GM18907 (cell line): ENCODE measurements around the gene THBS1.

Experiments
- ATAC-seq: cut with Tn5 transposase; IDR thresholded peaks from one replicate; pipeline ENCODE4 v1.9.1; 2021; ENCODE audit warnings: mild to moderate bottlenecking, moderate library complexity; ENCODE audit not compliant: unreplicated experiment

THBS1 gene

DNA sequence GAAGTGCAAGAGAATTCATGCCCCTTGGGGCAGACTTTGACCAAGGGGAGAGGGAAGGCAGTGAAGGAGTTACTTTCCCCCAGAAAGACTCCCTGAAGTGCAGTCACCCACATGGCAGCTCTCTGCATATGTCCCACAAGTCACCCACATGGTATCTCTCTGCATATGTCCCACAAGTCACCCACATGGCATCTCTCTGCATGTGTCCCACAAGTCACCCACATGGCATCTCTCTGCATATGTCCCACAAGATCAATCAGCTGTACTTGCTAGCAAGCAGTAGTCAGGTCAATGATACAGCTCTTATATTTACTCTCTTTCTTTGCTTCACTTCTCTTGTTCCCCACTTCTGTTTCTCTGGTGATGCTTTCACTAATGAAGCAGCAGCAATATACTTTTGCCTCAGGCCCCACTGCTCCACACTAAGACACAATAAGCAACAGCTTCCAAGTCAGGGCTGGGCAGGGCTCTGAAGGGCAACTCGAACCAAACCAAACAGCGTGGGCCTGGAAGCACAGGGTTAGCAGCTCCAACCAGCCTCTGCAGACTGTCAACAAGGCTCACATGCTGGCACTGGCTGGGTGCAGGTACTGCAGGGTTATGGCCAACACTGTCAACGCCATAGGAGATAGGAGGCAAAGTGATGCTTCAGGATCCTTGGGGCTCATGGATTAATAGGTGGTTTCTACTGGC lies 46.7 kb downstream of the THBS1 start:
- no peak for ATAC-seq

DNA sequence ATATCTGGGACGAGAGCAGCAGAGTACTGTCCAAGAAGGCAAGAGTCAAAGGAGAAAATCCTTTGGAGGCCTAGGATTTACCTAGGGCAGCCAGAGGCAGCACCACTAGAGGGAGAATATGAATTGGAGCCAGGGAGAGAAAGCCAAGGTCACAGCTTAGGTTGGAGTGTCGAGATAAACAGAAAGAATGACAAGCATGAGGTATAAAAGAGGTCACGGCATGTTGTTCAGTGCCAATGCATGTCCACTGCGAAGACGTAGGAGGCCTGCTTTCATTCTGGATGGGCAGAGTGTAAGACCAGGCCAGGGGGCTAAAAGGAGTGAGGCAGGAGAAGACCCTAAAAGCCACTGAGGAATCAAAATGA lies 47.2 kb downstream of the THBS1 start:
- no peak for ATAC-seq

DNA sequence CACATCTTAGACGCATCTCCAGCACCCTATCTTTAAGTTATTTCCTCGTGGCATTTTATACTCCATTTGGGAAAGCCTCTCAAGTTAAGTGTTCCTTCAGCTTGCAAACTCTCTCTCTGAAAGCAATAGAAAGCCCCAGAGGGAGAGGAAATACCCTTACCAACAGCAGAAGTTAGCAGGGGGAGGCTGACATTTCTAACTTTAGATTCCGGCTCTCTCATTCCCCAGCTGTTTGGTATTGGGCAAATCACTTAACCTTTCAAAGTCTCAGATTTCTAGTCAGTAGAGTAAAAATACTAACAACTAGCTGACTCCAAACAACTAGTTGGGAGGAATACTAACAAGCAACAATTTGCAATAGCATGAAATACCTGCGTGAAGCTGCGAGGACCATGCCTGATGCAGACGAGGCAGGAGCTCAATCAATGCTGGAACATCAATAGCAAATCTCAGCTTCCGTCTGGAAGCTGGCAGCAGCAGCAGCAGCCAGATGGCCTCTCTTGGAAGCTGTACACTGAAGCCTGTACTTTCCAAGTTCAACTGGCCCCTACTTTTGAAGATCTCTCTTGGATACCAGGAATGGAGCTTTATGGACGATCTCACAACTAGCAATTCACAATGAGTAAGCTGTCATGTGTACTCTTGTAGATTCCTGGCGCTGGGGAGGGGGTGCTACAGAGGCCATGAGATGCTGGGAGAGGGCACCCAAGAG lies 47.8 kb downstream of the THBS1 start:
- ATAC-seq = no peak

DNA sequence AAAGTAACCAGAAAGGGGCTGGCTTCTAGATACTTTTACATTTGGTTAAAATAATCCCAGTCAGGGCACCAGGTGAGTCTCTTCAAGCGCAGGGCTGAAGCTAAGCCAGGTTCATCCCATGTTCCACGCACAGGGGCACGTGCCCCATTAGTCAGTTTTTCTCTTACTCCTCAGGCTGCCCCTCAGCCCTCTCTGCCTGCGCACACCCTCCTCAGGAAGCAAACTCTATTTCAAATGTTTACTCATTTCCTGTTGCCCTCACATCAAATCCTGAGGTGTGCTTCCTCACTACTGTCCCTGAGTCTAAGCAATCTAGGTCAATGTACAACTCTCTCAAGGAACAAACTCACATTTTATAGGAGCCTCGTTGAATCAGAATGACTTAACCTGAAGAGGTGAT lies 48.5 kb downstream of the THBS1 start:
- ATAC-seq = no peak

DNA sequence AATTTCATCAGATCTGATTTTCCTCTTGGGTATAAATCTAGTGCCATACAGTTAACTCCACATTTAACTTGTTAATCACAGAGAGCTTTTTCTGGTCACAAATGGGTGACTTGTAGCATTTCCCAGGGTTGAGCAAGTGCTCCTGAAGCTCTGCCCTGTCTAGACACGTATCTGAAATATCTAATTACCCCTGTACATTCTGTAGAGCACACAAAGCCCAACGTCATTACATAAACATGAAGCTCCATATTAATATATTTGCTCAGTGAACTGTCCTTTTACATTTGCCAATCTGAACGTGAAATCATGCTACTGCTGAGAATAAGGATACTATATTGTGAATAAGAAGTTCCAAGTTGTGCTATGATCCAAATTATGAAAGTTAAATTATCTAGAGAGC lies 49.0 kb downstream of the THBS1 start:
- no peak for ATAC-seq

DNA sequence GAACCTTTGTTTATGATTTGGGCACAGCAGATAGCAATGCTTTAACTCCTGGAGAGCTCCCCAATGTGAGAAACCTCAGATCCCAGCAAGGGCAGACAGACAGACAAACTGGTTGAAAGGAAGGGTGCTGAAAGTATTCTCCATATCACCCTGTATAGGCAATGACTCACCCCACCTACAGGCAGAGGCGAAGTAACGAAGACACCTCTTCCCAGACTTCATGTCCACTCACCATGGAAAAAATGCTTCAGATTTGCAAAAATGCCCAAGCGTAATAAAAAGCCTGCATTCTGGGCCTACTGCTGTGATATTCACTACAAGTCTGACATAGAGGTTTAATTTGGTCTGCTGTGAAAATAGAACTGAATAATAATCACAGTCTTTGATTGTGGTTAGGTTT lies 50.5 kb downstream of the THBS1 start:
- ATAC-seq = no peak

DNA sequence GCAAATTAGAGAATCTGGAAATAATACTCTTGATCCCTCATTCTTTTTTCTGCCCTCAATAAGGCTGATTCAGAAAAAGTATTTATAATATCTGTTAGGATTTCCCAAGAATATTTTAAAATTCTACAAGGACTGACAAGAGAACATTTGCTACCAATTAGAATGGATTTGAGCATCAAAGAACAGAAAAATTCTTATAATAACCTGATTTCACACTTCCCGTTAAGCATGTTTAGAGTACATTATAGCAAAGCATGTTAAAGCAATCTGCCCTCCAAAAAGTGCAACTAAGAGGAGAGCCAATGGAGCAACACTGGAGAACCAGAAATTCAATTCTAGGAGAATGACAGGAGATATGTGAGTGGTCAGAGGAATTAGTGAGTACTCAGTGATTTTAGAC lies 57.2 kb downstream of the THBS1 start:
- ATAC-seq = no peak

DNA sequence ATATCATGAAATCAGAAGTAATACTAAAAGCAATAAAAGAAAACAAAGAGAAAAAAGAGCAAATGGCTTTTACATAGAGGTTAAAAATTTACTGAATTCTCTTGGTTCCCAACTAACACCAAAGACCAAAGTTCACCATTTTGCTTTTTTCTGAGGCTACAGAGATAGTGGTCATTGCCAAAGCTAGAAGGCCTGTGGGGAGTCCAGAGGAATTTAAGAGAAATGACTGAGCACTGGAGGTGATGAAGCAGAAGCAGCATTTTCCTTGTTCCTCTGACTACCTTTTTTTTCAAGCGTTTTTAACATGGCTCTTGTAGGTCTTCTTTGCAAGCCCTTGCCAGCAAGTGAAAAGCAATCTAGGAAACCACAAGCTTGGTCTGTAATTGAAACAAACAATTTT lies 58.2 kb downstream of the THBS1 start:
- ATAC-seq = no peak

DNA sequence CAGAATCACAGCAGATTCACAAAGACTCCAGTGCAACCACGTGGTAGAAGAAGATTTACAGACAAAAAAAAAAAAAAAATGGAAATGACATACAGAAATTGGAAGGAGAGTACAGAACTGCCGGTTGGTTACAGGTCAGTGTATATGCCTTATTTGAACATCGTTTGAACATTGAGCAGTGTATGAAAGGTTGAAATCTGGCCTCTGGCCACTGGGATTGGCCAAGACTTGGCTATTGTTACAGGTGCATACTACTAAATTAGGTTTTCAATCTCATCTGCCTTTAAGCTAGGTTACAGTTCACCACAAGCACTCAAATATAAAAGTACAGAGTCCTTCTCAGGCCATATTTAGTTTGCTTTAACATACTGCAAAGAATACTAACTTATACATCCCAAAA lies 59.8 kb downstream of the THBS1 start:
- ATAC-seq = no peak

DNA sequence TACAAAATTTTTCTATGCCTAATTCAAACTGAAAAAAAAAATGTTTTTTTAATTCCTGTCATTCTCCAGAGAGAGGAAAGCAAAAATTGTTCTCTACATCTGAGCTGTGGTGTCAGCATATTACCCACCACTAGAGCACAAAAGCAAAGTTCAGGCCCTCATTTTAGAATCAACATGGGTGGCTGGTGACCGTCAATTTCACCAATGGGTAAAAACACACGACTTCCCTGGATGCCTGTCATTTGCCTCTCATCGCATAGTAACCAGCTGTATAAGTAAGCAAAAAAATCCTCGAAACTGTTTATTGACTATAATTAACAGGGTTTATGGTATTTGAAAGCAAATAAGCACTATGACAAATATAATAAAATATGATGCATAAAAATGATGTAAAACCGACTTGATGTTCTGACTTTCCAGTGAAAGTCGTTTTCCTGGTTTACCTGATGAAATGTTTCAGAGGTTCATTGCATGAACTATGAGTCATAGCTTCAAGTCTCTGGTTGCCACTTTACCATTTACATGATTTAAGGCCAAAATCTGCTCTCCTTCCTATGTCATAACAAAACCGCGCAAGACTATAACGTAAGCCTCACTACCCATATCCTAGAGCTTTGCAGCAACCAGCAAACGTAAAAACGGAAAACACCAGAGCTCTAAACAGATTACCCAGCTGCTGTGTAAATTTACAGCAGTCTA lies 60.5 kb downstream of the THBS1 start:
- no peak for ATAC-seq

DNA sequence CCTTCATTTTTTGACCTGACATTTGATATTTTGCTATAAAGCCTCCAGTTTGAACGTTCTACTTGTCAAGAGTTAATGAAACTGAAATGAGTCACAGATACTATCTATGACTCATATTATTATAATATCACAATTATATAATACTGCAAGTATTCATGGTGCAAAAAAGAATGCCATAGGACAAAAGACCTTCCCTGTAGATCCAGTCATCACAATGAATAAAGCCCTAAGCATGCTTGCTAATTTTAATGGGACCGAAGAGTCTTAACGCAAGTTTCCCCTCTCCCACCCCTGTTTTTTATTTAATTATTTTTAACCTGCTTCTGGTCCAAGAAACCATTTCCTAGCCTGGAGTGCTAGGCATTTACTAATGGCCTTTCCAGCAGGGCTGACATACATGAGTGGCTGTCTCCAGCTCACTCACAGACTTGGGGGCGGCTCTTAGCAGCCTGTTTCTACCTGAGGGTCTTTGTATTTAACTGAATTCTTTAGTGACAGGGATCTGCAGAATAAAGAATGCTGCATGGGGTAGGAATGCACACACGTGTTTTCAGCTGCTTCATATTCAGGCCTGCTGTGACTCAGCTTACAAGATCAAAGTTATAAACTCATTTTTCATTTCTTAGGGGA lies 61.2 kb downstream of the THBS1 start:
- ATAC-seq = no peak

DNA sequence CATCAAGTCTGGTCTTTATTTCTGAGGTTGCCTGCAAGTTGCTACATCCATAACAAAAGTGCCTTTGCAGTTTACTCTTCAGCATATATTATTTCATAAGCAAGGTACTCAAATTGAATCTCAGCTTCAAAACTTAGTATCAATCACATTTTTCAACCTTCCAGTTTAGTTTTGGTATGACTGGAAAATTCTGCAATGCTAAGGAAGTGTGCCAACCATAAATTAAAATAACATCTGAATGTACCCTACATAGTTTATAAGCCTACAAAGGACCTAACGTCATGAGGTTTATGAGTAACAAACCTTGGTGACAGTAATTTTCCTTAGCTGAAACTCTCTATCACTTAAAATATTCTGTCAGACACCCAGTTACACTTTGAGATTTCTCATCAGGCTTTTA lies 62.8 kb downstream of the THBS1 start:
- ATAC-seq = no peak

DNA sequence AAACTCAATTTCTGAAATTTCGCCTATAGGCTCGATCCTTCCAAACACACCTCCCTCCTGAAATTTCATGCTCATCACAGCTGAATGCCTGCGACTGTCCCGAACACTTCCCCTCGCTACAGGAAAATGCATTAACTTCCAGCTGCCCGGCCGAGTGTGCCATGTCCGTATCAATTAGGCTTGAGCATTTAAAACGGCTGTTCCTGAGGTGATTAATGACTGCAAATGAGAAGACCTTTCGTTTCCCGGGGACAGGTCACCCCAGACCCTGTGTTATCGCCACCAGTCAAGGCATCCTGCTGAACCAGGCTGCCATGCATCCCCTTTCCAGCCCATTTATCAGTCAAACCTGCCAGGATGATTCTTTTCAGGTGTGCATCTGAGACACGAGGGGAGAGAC lies 63.3 kb downstream of the THBS1 start:
- ATAC-seq = no peak

DNA sequence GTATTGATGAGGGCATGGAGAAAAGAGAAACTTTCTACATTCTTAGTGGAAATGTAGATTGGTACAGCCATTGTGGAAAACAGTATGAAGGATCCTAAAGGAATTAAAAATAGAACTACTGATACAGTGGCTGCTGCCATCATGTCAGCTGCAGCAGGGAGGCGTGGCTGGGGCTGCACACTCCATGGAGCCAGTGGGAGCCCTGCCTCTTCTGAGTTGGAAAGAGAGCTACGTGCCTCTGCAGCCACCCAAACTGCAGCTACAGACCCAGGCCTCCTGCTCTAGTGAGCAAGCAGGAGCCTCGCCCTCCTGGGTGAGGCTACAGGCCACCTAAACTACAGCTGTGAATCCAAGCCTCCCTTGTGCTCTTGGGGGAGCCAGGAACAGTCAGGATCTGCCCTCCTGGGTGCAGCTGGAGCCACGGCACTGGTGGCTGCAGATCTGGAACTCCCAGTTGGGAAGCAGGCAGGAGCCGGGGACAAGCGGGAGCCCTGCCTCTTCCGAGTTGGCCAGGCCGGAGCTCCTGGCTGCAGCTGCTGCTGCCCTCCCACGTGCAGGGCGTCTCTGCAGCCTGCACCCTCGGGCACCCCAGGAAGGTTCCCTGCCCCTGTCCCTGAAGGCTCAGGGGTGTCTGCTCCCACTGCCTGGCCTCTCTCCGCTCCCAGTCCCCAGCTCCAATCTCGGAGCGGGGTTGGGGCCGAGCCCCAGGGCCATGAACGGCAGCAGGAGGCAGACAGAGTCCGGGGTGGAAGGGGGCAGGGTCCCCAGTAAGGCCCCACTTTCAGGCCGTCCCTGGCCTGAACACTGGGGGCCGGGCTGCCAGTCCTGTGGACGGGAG lies 64.5 kb downstream of the THBS1 start:
- no peak for ATAC-seq

DNA sequence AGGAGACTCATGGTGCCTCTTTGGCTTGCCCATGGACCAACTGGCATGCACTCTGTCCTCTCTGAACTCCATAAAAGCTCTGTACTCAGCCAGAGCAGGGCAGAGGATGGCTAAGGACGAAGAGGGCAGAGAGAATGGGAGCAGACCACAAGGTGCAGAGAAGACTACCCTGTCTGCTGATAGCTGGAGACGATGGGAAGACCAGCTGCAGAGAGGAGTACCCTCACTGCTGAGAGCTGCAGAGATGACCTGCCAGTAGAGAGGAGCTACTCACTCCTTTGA lies 65.0 kb downstream of the THBS1 start:
- ATAC-seq = no peak

DNA sequence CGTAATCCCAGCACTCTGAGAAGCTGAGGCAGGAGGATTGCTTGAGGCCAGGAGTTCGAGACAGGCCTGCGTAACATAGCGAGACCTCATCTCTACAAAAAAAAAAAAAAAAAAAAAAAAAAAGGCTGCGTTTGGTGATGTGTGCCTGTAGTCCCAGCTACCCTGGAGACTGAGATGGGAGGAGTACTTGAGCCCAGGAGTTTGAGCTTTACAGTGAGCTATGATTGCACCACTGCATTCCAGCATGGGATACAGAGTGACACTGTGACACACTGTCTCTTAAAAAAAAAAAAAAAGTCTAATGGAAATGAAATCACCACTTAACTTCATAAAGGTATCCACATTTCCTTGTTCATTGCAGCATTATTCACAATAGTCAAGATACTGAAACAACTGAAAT lies 65.5 kb downstream of the THBS1 start:
- no peak for ATAC-seq
